ENCODE data around the gene GOLGA8T. TPM values are rescaled to one million over a fixed set of nuclear protein-coding genes. Genes with fewer than 3 reads are reported as not detected.
A peak's percentile ranks its signal among the peaks of the same experiment; 100 is the strongest.
"Not testable (repeated sequence)": the region's sequence is repeated elsewhere in the genome, so short reads cannot be mapped to it uniquely, and the experiment has no call there.

GOLGA8T gene
- total and polyA plus RNA-seq, 2 donors (not counting 3 experiments of a cell fraction or from before 2014, with no cell fraction given) = 0.04 TPM; not detected in 1

GRCh38 chr15:30167886-30168285 lies 33.0 kb downstream of the GOLGA8T start:
- H4K20me1 ChIP-seq (replicated peaks; ENCODE audit: control insufficient read depth, extremely low read depth, insufficient read depth, low read length); dilution Hi-C loops (cut with MboI; ENCODE audit: extremely low pct_ligation_motif_present, low sequenced_read_pairs); H3K4me3 ChIP-seq (replicated peaks in 1 of 3; ENCODE audit: insufficient read depth in 1 of 3, low read depth in 1 of 3, low read length in 3 of 3); H3K9me1 ChIP-seq (replicated peaks; ENCODE audit: control insufficient read depth, extremely low read depth, insufficient read depth, low read length); H3K4me1 ChIP-seq (ENCODE audit: control insufficient read depth, extremely low read depth, insufficient read depth, low read length); DNase-seq (ENCODE audit: low read depth, low spot score); POLR2A ChIA-PET; intact Hi-C loops (cut with micrococcal nuclease); H3K9ac ChIP-seq (replicated peaks; ENCODE audit: extremely low read depth, insufficient read depth, low read length); CTCF ChIA-PET; H3K4me2 ChIP-seq (ENCODE audit: insufficient read depth, low read length); H3K36me3 ChIP-seq (ENCODE audit: control insufficient read depth in 2 of 2, extremely low read depth in 1 of 2, insufficient read depth in 2 of 2, low read length in 2 of 2); FAIRE-seq; H3K9me3 ChIP-seq (replicated peaks; ENCODE audit: control insufficient read depth, insufficient read depth, low read length); H2AFZ ChIP-seq (ENCODE audit: low read depth, low read length); BruUV-seq (replicated peaks); H3K79me2 ChIP-seq (ENCODE audit: control insufficient read depth, insufficient read depth, low read length); H3K27ac ChIP-seq (ENCODE audit: insufficient read depth, low read depth, low read length); H3K27me3 ChIP-seq (ENCODE audit: control insufficient read depth in 2 of 2, insufficient read depth in 2 of 2, low read length in 2 of 2): not testable (repeated sequence)

- FAIRE-seq; H3K9me1 ChIP-seq (replicated peaks; ENCODE audit: control insufficient read depth, extremely low read depth, insufficient read depth, low read length); H3K4me2 ChIP-seq (ENCODE audit: insufficient read depth, low read length); dilution Hi-C loops (cut with MboI; ENCODE audit: extremely low pct_ligation_motif_present, low sequenced_read_pairs); H3K79me2 ChIP-seq (ENCODE audit: control insufficient read depth, insufficient read depth, low read length); intact Hi-C loops (cut with micrococcal nuclease); H2AFZ ChIP-seq (ENCODE audit: low read depth, low read length); H3K36me3 ChIP-seq (ENCODE audit: control insufficient read depth in 2 of 2, extremely low read depth in 1 of 2, insufficient read depth in 2 of 2, low read length in 2 of 2); H3K27ac ChIP-seq (ENCODE audit: insufficient read depth, low read depth, low read length); H3K9me3 ChIP-seq (replicated peaks; ENCODE audit: control insufficient read depth, insufficient read depth, low read length); H3K4me1 ChIP-seq (ENCODE audit: control insufficient read depth, extremely low read depth, insufficient read depth, low read length); H4K20me1 ChIP-seq (replicated peaks; ENCODE audit: control insufficient read depth, extremely low read depth, insufficient read depth, low read length); DNase-seq (ENCODE audit: low read depth, low spot score); CTCF ChIA-PET; H3K27me3 ChIP-seq (ENCODE audit: control insufficient read depth in 2 of 2, insufficient read depth in 2 of 2, low read length in 2 of 2); H3K4me3 ChIP-seq (replicated peaks in 1 of 3; ENCODE audit: insufficient read depth in 1 of 3, low read depth in 1 of 3, low read length in 3 of 3); POLR2A ChIA-PET; H3K9ac ChIP-seq (replicated peaks; ENCODE audit: extremely low read depth, insufficient read depth, low read length); BruUV-seq (replicated peaks): not testable (repeated sequence)
These were observed 36.6 kb downstream of the GOLGA8T start for GRCh38 chr15:30171452-30171851.

DNA sequence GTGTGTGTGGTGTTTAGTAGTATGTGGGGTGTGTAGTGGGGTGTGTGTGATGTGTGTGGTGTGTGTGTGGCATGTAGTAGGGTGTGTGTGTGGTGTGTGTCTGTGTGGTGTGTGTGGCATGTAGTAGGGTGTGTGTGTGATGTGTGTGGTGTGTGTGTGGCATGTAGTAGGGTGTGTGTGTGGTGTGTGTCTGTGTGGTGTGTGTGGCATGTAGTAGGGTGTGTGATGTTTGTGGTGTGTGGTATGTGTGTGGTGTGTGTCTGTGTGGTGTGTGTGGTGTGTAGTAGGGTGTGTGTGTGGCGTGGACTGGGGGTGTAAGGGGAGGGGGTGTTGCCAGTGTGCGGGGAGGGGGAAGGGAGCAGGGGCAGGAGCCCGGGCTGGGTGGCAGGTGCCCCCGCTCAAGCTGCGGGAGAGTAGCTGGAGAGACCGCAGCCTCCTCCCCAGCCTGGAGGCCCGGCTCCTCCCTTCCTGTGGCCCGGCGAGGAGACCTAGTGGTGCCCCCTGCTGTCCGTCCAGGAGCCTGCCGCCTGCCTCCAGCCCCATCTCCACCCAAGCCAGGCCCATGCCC lies 38.3 kb downstream of the GOLGA8T start:
- DNase-seq (ENCODE audit: low read depth, low spot score) (peak; percentile 0), FAIRE-seq (peak; percentile 95)
- H3K36me3 ChIP-seq (ENCODE audit: control insufficient read depth in 2 of 2, extremely low read depth in 1 of 2, insufficient read depth in 2 of 2, low read length in 2 of 2); H3K9me3 ChIP-seq (replicated peaks; ENCODE audit: control insufficient read depth, insufficient read depth, low read length); H3K27me3 ChIP-seq (ENCODE audit: control insufficient read depth in 2 of 2, insufficient read depth in 2 of 2, low read length in 2 of 2); dilution Hi-C loops (cut with MboI; ENCODE audit: extremely low pct_ligation_motif_present, low sequenced_read_pairs); POLR2A ChIA-PET; H3K79me2 ChIP-seq (ENCODE audit: control insufficient read depth, insufficient read depth, low read length); BruUV-seq (replicated peaks); H3K4me1 ChIP-seq (ENCODE audit: control insufficient read depth, extremely low read depth, insufficient read depth, low read length); H3K27ac ChIP-seq (ENCODE audit: insufficient read depth, low read depth, low read length); H3K4me2 ChIP-seq (ENCODE audit: insufficient read depth, low read length); H2AFZ ChIP-seq (ENCODE audit: low read depth, low read length); H4K20me1 ChIP-seq (replicated peaks; ENCODE audit: control insufficient read depth, extremely low read depth, insufficient read depth, low read length); H3K9me1 ChIP-seq (replicated peaks; ENCODE audit: control insufficient read depth, extremely low read depth, insufficient read depth, low read length); H3K4me3 ChIP-seq (replicated peaks in 1 of 3; ENCODE audit: insufficient read depth in 1 of 3, low read depth in 1 of 3, low read length in 3 of 3); H3K9ac ChIP-seq (replicated peaks; ENCODE audit: extremely low read depth, insufficient read depth, low read length); intact Hi-C loops (cut with micrococcal nuclease); CTCF ChIA-PET: not testable (repeated sequence)

DNA sequence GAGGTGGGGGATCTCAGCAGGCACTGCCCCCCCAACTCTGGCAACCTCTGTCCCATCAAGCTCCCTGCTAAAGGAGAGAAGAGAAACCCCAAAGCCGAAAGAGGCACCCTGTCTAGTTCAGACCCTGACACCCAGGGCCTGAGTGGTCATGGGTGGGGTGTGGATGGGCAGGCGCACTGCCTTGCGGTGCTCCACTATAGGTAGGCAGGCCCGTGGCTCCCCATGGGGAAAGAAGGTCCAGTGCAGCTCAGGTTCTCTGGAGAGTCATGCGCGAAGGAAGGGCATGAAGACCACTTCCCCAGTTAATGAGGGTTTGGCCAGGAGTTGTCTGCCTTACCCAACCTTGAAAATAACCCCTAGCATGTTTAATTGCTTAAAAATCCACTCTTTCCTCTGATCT lies 40.4 kb downstream of the GOLGA8T start:
- H3K27me3 ChIP-seq (ENCODE audit: control insufficient read depth in 2 of 2, insufficient read depth in 2 of 2, low read length in 2 of 2); H3K4me1 ChIP-seq (ENCODE audit: control insufficient read depth, extremely low read depth, insufficient read depth, low read length); FAIRE-seq; H3K27ac ChIP-seq (ENCODE audit: insufficient read depth, low read depth, low read length); DNase-seq (ENCODE audit: low read depth, low spot score); H3K9me1 ChIP-seq (replicated peaks; ENCODE audit: control insufficient read depth, extremely low read depth, insufficient read depth, low read length); H4K20me1 ChIP-seq (replicated peaks; ENCODE audit: control insufficient read depth, extremely low read depth, insufficient read depth, low read length); dilution Hi-C loops (cut with MboI; ENCODE audit: extremely low pct_ligation_motif_present, low sequenced_read_pairs); H3K79me2 ChIP-seq (ENCODE audit: control insufficient read depth, insufficient read depth, low read length); H3K4me3 ChIP-seq (replicated peaks in 1 of 3; ENCODE audit: insufficient read depth in 1 of 3, low read depth in 1 of 3, low read length in 3 of 3); H3K9me3 ChIP-seq (replicated peaks; ENCODE audit: control insufficient read depth, insufficient read depth, low read length); POLR2A ChIA-PET; CTCF ChIA-PET; H3K4me2 ChIP-seq (ENCODE audit: insufficient read depth, low read length); H3K36me3 ChIP-seq (ENCODE audit: control insufficient read depth in 2 of 2, extremely low read depth in 1 of 2, insufficient read depth in 2 of 2, low read length in 2 of 2); H3K9ac ChIP-seq (replicated peaks; ENCODE audit: extremely low read depth, insufficient read depth, low read length); BruUV-seq (replicated peaks); intact Hi-C loops (cut with micrococcal nuclease); H2AFZ ChIP-seq (ENCODE audit: low read depth, low read length): not testable (repeated sequence)
